MCF 10A (cell line): ENCODE data around the gene CBFA2T3. TPM values are rescaled to one million over a fixed set of nuclear protein-coding genes. Genes with fewer than 3 reads are reported as not detected.

Experiments
- BruUV-seq: library from RNA; stranded (reverse); fragments of 400-500 nt; replicated peaks from 2 replicates; lab custom pipeline; 2021; lab: Mats Ljungman, UMichigan
- CTCF ChIA-PET: fragments of 300-600 bp; sonication (Branson Sonifier 250); formaldehyde crosslinking; extraction: SDS; loops from one replicate; lab custom pipeline; 2021; ENCODE audit warnings: antibody characterized with exemption, inconsistent platforms; lab: Yijun Ruan, JAX
- POLR2A ChIA-PET: fragments of 300-600, 350-650 bp; sonication (Branson Sonifier 250); formaldehyde crosslinking; extraction: SDS; loops from one replicate; lab custom pipeline; 2020; ENCODE audit warnings: antibody characterized with exemption, inconsistent platforms; lab: Yijun Ruan, JAX
- DNase-seq: peaks from one replicate; pipeline ENCODE4 v3.0.0-alpha.2; 2018; ENCODE audit not compliant: unreplicated experiment
- H3K27ac Mint-ChIP-seq: one replicate; pipeline ENCODE4 v1.8.0; 2022; ENCODE audit warnings: mild to moderate bottlenecking, low read depth, mixed read lengths; ENCODE audit not compliant: unreplicated experiment
- H3K27me3 Mint-ChIP-seq: one replicate; pipeline ENCODE4 v1.8.0; 2022; ENCODE audit warnings: mixed read lengths; ENCODE audit not compliant: insufficient read depth, unreplicated experiment
- H3K36me3 Mint-ChIP-seq: one replicate; pipeline ENCODE4 v1.8.0; 2022; ENCODE audit warnings: mild to moderate bottlenecking, moderate library complexity, mixed read lengths; ENCODE audit not compliant: insufficient read depth, unreplicated experiment
- H3K4me1 Mint-ChIP-seq: one replicate; pipeline ENCODE4 v1.8.0; 2022; ENCODE audit warnings: mixed read lengths; ENCODE audit not compliant: insufficient read depth, unreplicated experiment
- H3K4me3 Mint-ChIP-seq: one replicate; pipeline ENCODE4 v1.8.0; 2022; ENCODE audit warnings: mild to moderate bottlenecking, moderate library complexity, mixed read lengths; ENCODE audit not compliant: unreplicated experiment
- H3K9me3 Mint-ChIP-seq: one replicate; pipeline ENCODE4 v1.8.0; 2022; ENCODE audit warnings: mixed read lengths; ENCODE audit not compliant: unreplicated experiment
- CTCF ChIP-seq: fragments of 200-600 bp; IDR thresholded peaks from one replicate; pipeline ENCODE4 v1.8.0; 2022; ENCODE audit warnings: antibody characterized with exemption, mild to moderate bottlenecking; ENCODE audit not compliant: unreplicated experiment
- intact Hi-C: fragments of 100-400 bp; cut with micrococcal nuclease; formaldehyde crosslinking; loops from 2 replicates; pipeline ENCODE4 v1.14.1; 2022
- total RNA-seq: library from RNA; stranded (reverse); gene quantifications from 2 replicates; pipeline ENCODE4 v1.2.3, GENCODE V29; 2022

CBFA2T3 gene
- total RNA-seq, 1 experiment from 2014 or later = not detected

GRCh38 chr16:88928405-88929090 lies 48.5 kb downstream of the CBFA2T3 start:
- Mint-ChIP-seq H3K27me3 (no peaks in the 10 kb centered on the region), H3K27ac (no peak overlapping the region), H3K4me1 (no peaks in the 10 kb centered on the region), H3K36me3 (no peaks in the 10 kb centered on the region), H3K4me3 (no peak overlapping the region), H3K9me3 (no peaks in the 10 kb centered on the region)
- BruUV-seq = no TSS peak
- intact Hi-C loops = no loop called here
- TF ChIP-seq CTCF = no peak
- DNase-seq = no peak
- POLR2A ChIA-PET = no interaction called here
- CTCF ChIA-PET = no interaction called here

DNA sequence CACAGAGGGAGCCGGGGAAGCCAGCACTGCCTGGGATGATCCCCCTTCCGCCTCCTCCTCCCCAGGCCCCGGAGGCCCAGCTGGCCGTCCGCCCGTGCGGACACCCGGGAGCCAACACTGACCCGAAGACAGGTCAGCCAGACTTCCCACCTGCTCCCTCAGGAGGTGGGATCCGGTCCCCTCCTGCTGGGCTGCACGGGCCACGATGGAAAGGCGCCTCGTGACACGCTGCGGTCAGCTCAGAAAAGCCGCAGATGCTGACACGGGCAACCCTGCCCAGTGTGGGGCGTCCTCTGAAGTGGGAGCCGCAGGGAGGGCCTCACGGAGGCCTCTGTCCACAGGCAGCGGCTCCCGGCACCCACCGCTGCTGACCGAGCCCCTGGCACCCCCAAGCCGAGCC lies 49.3 kb downstream of the CBFA2T3 start:
- H3K4me3 Mint-ChIP-seq = no peak overlapping the region
- ChIA-PET CTCF (no interaction called here), POLR2A (no interaction called here)
- H3K27ac Mint-ChIP-seq = no peak overlapping the region
- no peaks in the 10 kb centered on the region for H3K4me1 Mint-ChIP-seq
- DNase-seq = no peak
- intact Hi-C loops = no loop called here
- H3K9me3 Mint-ChIP-seq = no peaks in the 10 kb centered on the region
- TF ChIP-seq CTCF = no peak
- no TSS peak for BruUV-seq
- no peaks in the 10 kb centered on the region for H3K27me3 Mint-ChIP-seq
- H3K36me3 Mint-ChIP-seq = no peaks in the 10 kb centered on the region

DNA sequence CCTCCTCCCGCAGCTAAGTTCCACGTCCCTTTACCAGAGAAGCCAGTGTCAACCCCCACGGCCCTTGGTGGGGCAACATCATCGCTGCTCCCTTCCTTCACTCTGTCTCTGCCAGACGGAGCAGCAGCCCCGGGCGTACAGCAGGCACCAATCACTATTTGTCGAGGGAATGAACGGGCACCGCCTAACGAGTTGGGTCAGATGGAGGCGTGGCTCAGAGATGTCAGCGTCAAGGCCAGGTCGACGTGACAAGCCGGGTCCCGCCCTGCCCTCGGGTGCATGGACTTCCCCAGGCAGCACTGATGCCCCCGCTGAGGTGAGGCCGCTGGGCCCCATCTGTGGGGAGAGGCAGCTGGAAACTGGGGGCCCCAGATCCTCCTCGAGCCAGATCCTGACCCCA lies 50.0 kb downstream of the CBFA2T3 start:
- DNase-seq = no peak
- H3K36me3 Mint-ChIP-seq = no peaks in the 10 kb centered on the region
- no peak for TF ChIP-seq CTCF
- H3K27me3 Mint-ChIP-seq = no peaks in the 10 kb centered on the region
- no peak overlapping the region for H3K4me3 Mint-ChIP-seq
- intact Hi-C loops = no loop called here
- BruUV-seq = no TSS peak
- ChIA-PET CTCF (no interaction called here), POLR2A (no interaction called here)
- no peak overlapping the region for H3K27ac Mint-ChIP-seq
- H3K9me3 Mint-ChIP-seq = no peaks in the 10 kb centered on the region
- H3K4me1 Mint-ChIP-seq = no peaks in the 10 kb centered on the region

DNA sequence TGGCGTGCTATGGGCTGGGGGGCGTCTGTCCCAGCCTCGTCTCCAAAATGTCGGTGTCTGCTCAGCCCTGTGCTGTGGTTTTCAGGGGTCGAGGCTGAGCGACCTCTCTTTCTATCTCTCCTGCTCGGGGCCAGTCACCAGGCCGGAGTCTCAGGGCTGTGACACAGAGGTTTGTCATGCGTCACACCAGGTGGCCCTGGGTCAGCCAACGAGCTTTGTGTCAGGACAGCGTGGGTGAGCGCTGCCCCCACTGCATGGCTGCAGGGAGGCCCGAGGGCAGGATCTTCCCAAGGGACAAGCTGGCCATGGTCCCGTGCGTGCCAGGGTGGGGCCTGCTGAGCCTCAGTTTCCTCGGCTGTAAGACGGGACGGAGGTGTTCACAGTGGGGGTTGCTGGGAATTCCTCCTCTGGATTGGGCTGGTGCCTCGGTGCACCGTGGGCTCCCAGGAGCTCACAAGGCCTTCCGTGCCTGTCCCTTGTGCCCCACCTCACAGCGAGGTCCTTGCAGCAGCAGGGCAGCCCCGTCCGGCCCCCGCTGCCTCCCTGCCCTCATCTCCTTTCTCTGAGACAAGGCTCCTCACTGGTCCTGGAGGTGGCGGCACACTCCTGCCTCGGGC lies 50.5 kb downstream of the CBFA2T3 start:
- DNase-seq = no peak
- CTCF ChIA-PET = no interaction called here
- Mint-ChIP-seq H3K4me1 (no peaks in the 10 kb centered on the region), H3K9me3 (no peaks in the 10 kb centered on the region), H3K27me3 (no peaks in the 10 kb centered on the region), H3K27ac (no peak overlapping the region), H3K4me3 (no peak overlapping the region), H3K36me3 (no peaks in the 10 kb centered on the region)
- no TSS peak for BruUV-seq
- POLR2A ChIA-PET = no interaction called here
- intact Hi-C loops = no loop called here
- no peak for TF ChIP-seq CTCF
